Loucy (cell line): ENCODE measurements around the gene ART4.

Experiments used
- H2AFZ ChIP-seq: fragments of 200-600 bp; sonication (generic); 2 replicates; pipeline ENCODE4 v1.6.0; 2016; ENCODE audit warnings: antibody characterized with exemption, mild to moderate bottlenecking, low read length, moderate library complexity
- H3F3A ChIP-seq: fragments of 200-600 bp; 2 replicates; pipeline ENCODE4 v1.6.0; 2016; ENCODE audit warnings: antibody characterized with exemption, low read depth, mild to moderate bottlenecking
- H3K27me3 ChIP-seq: fragments of 200-600 bp; sonication (generic); 2 replicates; pipeline ENCODE4 v1.6.1; 2014; ENCODE audit warnings: low read length, mild to moderate bottlenecking; ENCODE audit not compliant: insufficient read depth, poor library complexity, severe bottlenecking
- H3K36me3 ChIP-seq: fragments of 200-600 bp; sonication (generic); 2 replicates; pipeline ENCODE4 v1.6.1; 2016; ENCODE audit warnings: low read length; ENCODE audit not compliant: insufficient read depth
- H3K4me1 ChIP-seq: fragments of 200-600 bp; sonication (generic); 2 replicates; pipeline ENCODE4 v1.5.1; 2014; ENCODE audit warnings: low read length, mild to moderate bottlenecking; ENCODE audit not compliant: insufficient read depth, poor library complexity, severe bottlenecking
- H3K4me2 ChIP-seq: fragments of 200-600 bp; sonication (generic); 2 replicates; pipeline ENCODE4 v1.6.0; 2014; ENCODE audit warnings: antibody characterized with exemption, low read length, low read depth, mild to moderate bottlenecking; ENCODE audit not compliant: poor library complexity, severe bottlenecking
- H3K4me3 ChIP-seq: fragments of 200-600 bp; sonication (generic); 2 replicates; pipeline ENCODE4 v1.5.1; 2014; ENCODE audit warnings: low read length, mild to moderate bottlenecking, mixed read lengths; ENCODE audit not compliant: poor library complexity, severe bottlenecking
- H3K79me2 ChIP-seq: fragments of 200-600 bp; sonication (generic); 2 replicates; pipeline ENCODE4 v1.6.1; 2014; ENCODE audit warnings: low read length; ENCODE audit not compliant: insufficient read depth
- H3K9ac ChIP-seq: fragments of 200-600 bp; sonication (generic); 2 replicates; pipeline ENCODE4 v1.6.0; 2014; ENCODE audit warnings: mild to moderate bottlenecking, low read depth, low read length, moderate library complexity; ENCODE audit not compliant: poor library complexity, severe bottlenecking
- H3K9me2 ChIP-seq: fragments of 200-600 bp; sonication (generic); replicated peaks from 2 replicates; pipeline ENCODE4 v1.6.1; 2016; ENCODE audit warnings: low read depth, low read length, mixed read lengths
- H3K9me3 ChIP-seq: fragments of 200-600 bp; sonication (generic); 2 replicates; pipeline ENCODE4 v1.6.1; 2014; ENCODE audit warnings: mild to moderate bottlenecking, antibody characterized with exemption, low read length, low read depth; ENCODE audit not compliant: insufficient read depth
- H4K20me1 ChIP-seq: fragments of 200-600 bp; sonication (generic); 2 replicates; pipeline ENCODE4 v1.6.0; 2014; ENCODE audit warnings: antibody characterized with exemption, low read length, mild to moderate bottlenecking; ENCODE audit not compliant: insufficient read depth, poor library complexity, severe bottlenecking
- EZH2phosphoT487 ChIP-seq: fragments of 200-600 bp; IDR thresholded peaks from 2 replicates; pipeline ENCODE4 v1.6.1; 2018; ENCODE audit warnings: antibody characterized with exemption, mild to moderate bottlenecking, moderate library complexity, borderline replicate concordance
- TF ChIP-seq, protein P1 (sequence below): fragments of 200-600 bp; sonication (generic); conservative IDR thresholded peaks from 2 replicates; pipeline ENCODE4 v1.5.1; 2014; ENCODE audit warnings: mild to moderate bottlenecking, antibody characterized with exemption, low read length

The ART4 gene

DNA sequence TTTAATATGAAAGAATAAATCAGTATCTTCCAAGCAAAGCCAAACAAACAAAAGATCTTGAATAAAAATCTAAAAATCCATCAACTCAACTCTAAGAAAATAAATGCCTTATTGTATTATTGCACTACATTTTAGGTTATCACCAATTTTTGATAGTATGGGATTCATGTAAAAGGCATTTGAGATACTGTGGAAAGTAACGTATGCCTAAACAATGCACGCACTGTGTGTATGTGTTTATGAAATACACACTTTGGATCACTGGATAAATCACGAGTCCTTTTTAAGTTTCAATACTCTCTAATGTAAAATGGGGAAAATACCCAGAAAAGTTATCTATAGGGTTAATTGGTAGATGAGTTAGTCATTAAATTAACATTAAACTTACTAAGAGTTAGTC lies 57.8 kb downstream of the ART4 start:
- Histone ChIP-seq H3K4me2 (no peak overlapping the region), H3K79me2 (no peaks in the 10 kb centered on the region), H3K9ac (no peak overlapping the region), H3K27me3 (no peaks in the 10 kb centered on the region), H3K4me1 (peaks cover 5% of the 10 kb centered on the region), H2AFZ (no peak overlapping the region), H3K9me3 (no peaks in the 10 kb centered on the region), H3F3A (no peaks in the 10 kb centered on the region), H3K4me3 (no peak overlapping the region), H3K9me2 (no peaks in the 10 kb centered on the region), H3K36me3 (peaks cover 58% of the 10 kb centered on the region), H4K20me1 (no peaks in the 10 kb centered on the region)
- TF ChIP-seq, protein P1, sequence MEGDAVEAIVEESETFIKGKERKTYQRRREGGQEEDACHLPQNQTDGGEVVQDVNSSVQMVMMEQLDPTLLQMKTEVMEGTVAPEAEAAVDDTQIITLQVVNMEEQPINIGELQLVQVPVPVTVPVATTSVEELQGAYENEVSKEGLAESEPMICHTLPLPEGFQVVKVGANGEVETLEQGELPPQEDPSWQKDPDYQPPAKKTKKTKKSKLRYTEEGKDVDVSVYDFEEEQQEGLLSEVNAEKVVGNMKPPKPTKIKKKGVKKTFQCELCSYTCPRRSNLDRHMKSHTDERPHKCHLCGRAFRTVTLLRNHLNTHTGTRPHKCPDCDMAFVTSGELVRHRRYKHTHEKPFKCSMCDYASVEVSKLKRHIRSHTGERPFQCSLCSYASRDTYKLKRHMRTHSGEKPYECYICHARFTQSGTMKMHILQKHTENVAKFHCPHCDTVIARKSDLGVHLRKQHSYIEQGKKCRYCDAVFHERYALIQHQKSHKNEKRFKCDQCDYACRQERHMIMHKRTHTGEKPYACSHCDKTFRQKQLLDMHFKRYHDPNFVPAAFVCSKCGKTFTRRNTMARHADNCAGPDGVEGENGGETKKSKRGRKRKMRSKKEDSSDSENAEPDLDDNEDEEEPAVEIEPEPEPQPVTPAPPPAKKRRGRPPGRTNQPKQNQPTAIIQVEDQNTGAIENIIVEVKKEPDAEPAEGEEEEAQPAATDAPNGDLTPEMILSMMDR: no peak
- TF ChIP-seq EZH2phosphoT487: no peak

DNA sequence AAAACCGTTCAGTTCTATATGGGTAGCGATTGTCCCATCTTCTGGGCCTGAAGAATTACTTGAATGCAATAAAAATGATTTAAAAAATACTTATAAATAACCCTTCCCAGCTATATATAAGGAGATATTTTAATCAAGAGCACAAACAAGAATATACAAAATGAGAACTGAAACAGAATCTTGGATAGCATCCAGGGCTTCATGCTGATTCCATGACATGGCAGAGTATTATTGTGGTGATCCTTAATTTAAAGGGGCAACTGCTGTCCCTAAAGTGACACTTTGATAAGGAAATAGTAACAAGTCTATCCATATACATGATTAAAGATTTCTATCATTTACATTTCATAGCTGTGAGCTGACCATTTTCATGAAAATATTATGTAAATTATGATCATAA lies 58.9 kb downstream of the ART4 start:
- Histone ChIP-seq H4K20me1 (no peaks in the 10 kb centered on the region), H3K36me3 (peaks cover 47% of the 10 kb centered on the region), H3K4me1 (peaks cover 11% of the 10 kb centered on the region), H3K27me3 (no peaks in the 10 kb centered on the region), H3K4me2 (no peak overlapping the region), H3K9me3 (no peaks in the 10 kb centered on the region), H3F3A (no peaks in the 10 kb centered on the region), H3K9ac (no peak overlapping the region), H3K79me2 (no peaks in the 10 kb centered on the region), H2AFZ (no peak overlapping the region), H3K9me2 (no peaks in the 10 kb centered on the region), H3K4me3 (no peak overlapping the region)
- TF ChIP-seq, protein P1: no peak
- no peak for TF ChIP-seq EZH2phosphoT487

DNA sequence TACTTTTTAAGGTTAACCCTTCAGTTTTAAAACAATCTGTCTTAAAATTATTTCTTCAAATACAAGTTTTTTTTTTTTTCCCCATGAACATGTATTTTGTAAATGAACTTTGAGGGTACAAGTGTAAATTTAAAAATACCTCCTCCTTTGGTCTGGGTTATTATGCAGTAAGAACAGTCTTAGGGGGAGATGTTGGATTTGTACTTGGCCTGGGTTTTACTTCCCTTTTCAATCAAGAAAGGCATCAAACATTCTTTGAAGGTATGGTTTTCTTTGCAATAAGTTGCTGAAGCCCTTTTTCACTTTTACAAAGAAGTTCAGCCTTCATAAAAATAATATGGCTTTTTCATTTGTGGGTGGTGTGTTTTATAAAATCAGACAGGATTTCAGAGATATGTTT lies 60.6 kb downstream of the ART4 start:
- H3K9me2 ChIP-seq: no peaks in the 10 kb centered on the region
- no peak overlapping the region for H3K9ac ChIP-seq
- peaks cover 30% of the 10 kb centered on the region for H3K36me3 ChIP-seq
- H4K20me1 ChIP-seq: no peaks in the 10 kb centered on the region
- peaks cover 11% of the 10 kb centered on the region for H3K4me1 ChIP-seq
- no peak overlapping the region for H3K4me3 ChIP-seq
- no peaks in the 10 kb centered on the region for H3K27me3 ChIP-seq
- H3F3A ChIP-seq: no peaks in the 10 kb centered on the region
- H3K9me3 ChIP-seq: no peaks in the 10 kb centered on the region
- no peak overlapping the region for H3K4me2 ChIP-seq
- no peaks in the 10 kb centered on the region for H3K79me2 ChIP-seq
- TF ChIP-seq, protein P1: no peak
- TF ChIP-seq EZH2phosphoT487: no peak
- no peak overlapping the region for H2AFZ ChIP-seq
